Endothelial cell of umbilical vein (primary cell): ENCODE data around the gene TM9SF2.

ENCODE experiments used
- CTCF ChIP-seq, 2 donors: IDR thresholded peaks; 1 replicate in 1 of 2; 2 replicates in 1 of 2; pipeline ENCODE4 v1.5.1; 2011; ENCODE audit warnings: low read length in 2 of 2, mild to moderate bottlenecking in 2 of 2, moderate library complexity in 2 of 2, control low read depth in 1 of 2, inconsistent platforms in 1 of 2, low read depth in 1 of 2; ENCODE audit not compliant: insufficient read depth in 1 of 2; ENCODE audit errors: extremely low read depth in 1 of 2
- EZH2 ChIP-seq: IDR thresholded peaks from 2 replicates; pipeline ENCODE4 v1.6.1; 2012; ENCODE audit warnings: borderline replicate concordance, low read depth, mild to moderate bottlenecking, moderate library complexity, low read length, inconsistent platforms; ENCODE audit not compliant: severe bottlenecking
- FOS ChIP-seq: IDR thresholded peaks from 2 replicates; pipeline ENCODE4 v1.6.1; 2011; ENCODE audit warnings: mild to moderate bottlenecking, low read length, moderate library complexity, borderline replicate concordance; ENCODE audit not compliant: insufficient read depth
- JUN ChIP-seq: IDR thresholded peaks from 2 replicates; pipeline ENCODE4 v1.6.1; 2011; ENCODE audit warnings: borderline replicate concordance, low read depth; ENCODE audit not compliant: insufficient read length, insufficient read depth
- MAX ChIP-seq: IDR thresholded peaks from 2 replicates; pipeline ENCODE4 v1.6.1; 2011; ENCODE audit not compliant: insufficient read depth, insufficient read length
- POLR2A ChIP-seq: IDR thresholded peaks from 2 replicates; pipeline ENCODE4 v1.6.1; 2012; ENCODE audit warnings: low read depth, mild to moderate bottlenecking, control low read depth, low read length
- POLR2AphosphoS5 ChIP-seq: IDR thresholded peaks from 2 replicates; pipeline ENCODE4 v1.6.1; 2012; ENCODE audit warnings: low read depth, mild to moderate bottlenecking, control low read depth, low read length, moderate library complexity; ENCODE audit not compliant: insufficient read depth

GRCh38 chr13:99577934-99578917 is 77.0 kb downstream of the TM9SF2 start:
- TF ChIP-seq CTCF (IDR thresholded peaks at IDR 0.05; ENCODE audit: extremely low read depth in 1 of 2, insufficient read depth in 1 of 2, low read depth in 1 of 2, low read length in 2 of 2): peak in 1 of 2 donors; percentile 25
- TF ChIP-seq EZH2: no peak
- TF ChIP-seq POLR2AphosphoS5: no peak
- TF ChIP-seq POLR2A: no peak
- no peak for TF ChIP-seq MAX
- no peak for TF ChIP-seq JUN
- no peak for TF ChIP-seq FOS
